HG02885 (cell line): ENCODE data around the gene MRPL28.

Source experiments
- ATAC-seq: cut with Tn5 transposase; IDR thresholded peaks from one replicate; pipeline ENCODE4 v1.9.1; 2021; ENCODE audit warnings: mild to moderate bottlenecking; ENCODE audit not compliant: unreplicated experiment, poor library complexity

The MRPL28 gene

DNA sequence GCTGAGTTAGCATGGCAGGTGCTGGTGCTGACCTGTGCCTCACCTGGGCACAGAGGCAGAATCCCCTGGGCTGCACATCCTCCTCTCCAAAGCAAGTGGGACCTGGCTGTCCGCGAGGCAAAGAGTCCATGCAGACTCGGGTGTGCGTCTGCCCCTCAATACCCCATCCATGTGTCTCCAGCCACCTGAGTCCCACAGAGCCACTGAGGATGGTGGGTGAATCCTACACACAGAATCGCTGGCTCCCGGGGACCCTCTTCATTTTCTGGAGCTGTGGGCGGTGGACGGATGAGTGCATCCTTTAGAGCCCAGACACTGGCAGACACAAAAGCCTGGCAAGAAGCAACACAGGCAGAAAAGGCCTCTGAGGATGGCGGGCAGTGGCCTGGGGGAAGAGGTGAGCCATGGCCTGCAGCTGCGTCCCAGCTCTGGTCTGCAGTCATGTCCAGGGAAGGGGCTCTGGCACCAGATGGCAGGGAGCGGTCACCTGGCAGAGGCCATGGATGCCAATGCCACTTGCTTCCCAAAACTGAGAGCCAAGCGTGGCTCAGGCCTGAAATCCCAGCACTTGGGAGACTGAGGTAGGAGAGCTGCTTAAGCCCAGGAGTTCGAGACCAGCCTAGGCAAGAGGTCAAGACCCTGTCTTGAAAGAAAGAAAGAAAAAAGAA is 47.7 kb downstream of the MRPL28 start:
- no peak for ATAC-seq

GRCh38 chr16:321532-321931 is 48.8 kb downstream of the MRPL28 start:
- ATAC-seq: no peak

- no peak for ATAC-seq
These were observed 50.1 kb downstream of the MRPL28 start for GRCh38 chr16:320206-320605.

DNA sequence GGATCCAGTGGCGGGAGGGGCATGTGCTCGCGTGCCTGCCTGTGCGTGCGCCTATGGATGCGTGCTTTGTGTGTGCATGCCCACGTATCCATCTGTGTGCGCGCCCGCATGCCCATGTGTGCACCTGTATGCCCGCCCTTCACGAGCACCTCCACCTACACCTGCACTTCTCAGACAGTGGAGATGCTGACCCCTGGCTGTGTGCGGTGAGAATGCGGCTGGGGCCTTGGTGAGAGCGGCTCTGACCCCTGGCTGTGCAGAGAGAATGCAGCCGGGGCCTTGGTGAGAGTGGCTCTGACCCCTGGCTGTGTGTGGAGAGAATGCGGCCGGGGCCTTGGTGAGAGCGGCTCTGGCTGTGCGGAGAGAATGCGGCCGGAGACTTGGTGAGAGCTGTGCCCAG is 51.7 kb downstream of the MRPL28 start:
- ATAC-seq: no peak

- ATAC-seq: no peak
These were observed 52.8 kb downstream of the MRPL28 start for GRCh38 chr16:317583-317982.
